Erythroblast (primary cell): ENCODE measurements around the gene P2RY14.

Experiments used
- GATA1 ChIP-seq: IDR thresholded peaks from 2 replicates; pipeline ENCODE4 v1.6.1; 2011; ENCODE audit warnings: low read depth, mild to moderate bottlenecking, control low read depth, low read length, moderate library complexity
- POLR2A ChIP-seq: IDR thresholded peaks from 2 replicates; pipeline ENCODE4 v1.6.1; 2011; ENCODE audit warnings: mild to moderate bottlenecking, low read length

- TF ChIP-seq POLR2A, result no peak
- no peak for TF ChIP-seq GATA1
Observed at GRCh38 chr3:151259664-151260063, 18.7 kb downstream of the P2RY14 start.
